GM12865 (cell line): ENCODE data around the gene MEF2C.
"Not testable (repeated sequence)": the region's sequence is repeated elsewhere in the genome, so short reads cannot be mapped to it uniquely, and the experiment has no call there.

Source experiments
- DNase-seq: peaks from one replicate; pipeline ENCODE4 v3.0.0; 2010; ENCODE audit warnings: low read depth
- H3K4me3 ChIP-seq: 2 replicates; pipeline ENCODE4 v1.5.1; 2011; ENCODE audit warnings: mild to moderate bottlenecking, low read depth, low read length, control low read depth
- CTCF ChIP-seq: IDR thresholded peaks from 2 replicates; pipeline ENCODE4 v1.5.1; 2011; ENCODE audit warnings: low read length, control low read depth, low read depth, inconsistent platforms; ENCODE audit not compliant: insufficient read depth; ENCODE audit errors: missing control alignments

MEF2C gene

DNA sequence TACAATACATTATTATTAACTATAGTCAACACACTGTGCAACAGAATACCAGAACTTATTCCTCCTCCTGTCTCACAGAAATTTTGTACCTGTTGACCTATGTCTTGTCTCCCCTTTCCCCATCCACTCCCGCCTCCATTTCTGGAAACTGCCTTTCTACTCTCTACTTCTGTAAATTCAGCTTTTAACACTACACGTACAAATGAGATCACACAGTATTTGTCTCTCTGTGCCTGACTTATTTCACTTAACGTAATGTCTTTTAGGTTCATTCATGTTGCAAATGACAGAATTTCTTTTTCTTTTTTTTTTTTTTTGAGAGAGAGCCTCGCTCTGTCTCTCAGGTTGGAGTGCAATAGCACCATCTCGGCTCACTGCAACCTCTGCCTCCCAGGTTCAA lies 19.5 kb downstream of the MEF2C start:
- no peak overlapping the region for H3K4me3 ChIP-seq
- no peak for DNase-seq
- TF ChIP-seq CTCF = no peak

GRCh38 chr5:88862547-88863175 lies 20.3 kb downstream of the MEF2C start:
- no peak for TF ChIP-seq CTCF
- no peak for DNase-seq
- H3K4me3 ChIP-seq = no peak overlapping the region

- DNase-seq = no peak
- H3K4me3 ChIP-seq = no peak overlapping the region
- no peak for TF ChIP-seq CTCF
These were observed 21.8 kb downstream of the MEF2C start for GRCh38 chr5:88861231-88861630.

GRCh38 chr5:88860501-88860900 lies 22.5 kb downstream of the MEF2C start:
- no peak for DNase-seq
- TF ChIP-seq CTCF = no peak
- H3K4me3 ChIP-seq = no peak overlapping the region

GRCh38 chr5:88858392-88858791 lies 24.6 kb downstream of the MEF2C start:
- TF ChIP-seq CTCF = no peak
- no peak overlapping the region for H3K4me3 ChIP-seq
- no peak for DNase-seq

DNA sequence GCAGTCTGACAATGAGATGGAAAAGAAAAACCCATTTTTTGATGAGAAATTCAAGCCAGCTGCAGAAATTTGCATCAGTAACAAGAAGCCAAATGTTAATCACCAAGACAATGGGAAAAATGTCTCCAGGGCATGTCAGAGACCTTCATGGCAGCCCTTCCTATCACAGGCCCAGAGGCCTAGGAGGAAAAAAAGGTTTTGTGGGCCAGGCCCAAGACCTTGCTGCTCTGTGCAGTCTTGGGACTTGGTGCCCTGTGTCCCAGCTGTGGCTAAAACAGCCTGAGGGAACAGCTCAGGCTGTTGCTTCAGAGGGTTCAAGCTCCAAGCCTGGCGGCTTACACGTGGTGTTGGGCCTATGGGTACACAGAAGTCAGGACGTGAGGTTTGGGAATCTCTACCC lies 26.6 kb downstream of the MEF2C start:
- not testable (repeated sequence) for H3K4me3 ChIP-seq, DNase-seq

- no peak for TF ChIP-seq CTCF
- DNase-seq = no peak
- H3K4me3 ChIP-seq = no peak overlapping the region
These were observed 28.2 kb downstream of the MEF2C start for GRCh38 chr5:88854769-88855168.
